CD4-positive, alpha-beta T cell treated with Interleukin-4 for 1 hour (primary cell): ENCODE results near the gene SGCA.

Experiments
- DNase-seq, 2 donors: peaks; one replicate each; pipeline ENCODE4 v3.0.0-alpha.2; 2020 to 2022

The SGCA gene

GRCh38 chr17:50196826-50197225 is 31.0 kb downstream of the SGCA start:
- no peak for DNase-seq

- DNase-seq, result peak; percentile 53 to 62
Observed at GRCh38 chr17:50198026-50198669, 32.3 kb downstream of the SGCA start.

GRCh38 chr17:50199211-50199802 is 33.5 kb downstream of the SGCA start:
- no peak for DNase-seq

- DNase-seq, result peak; percentile 80 to 82
Observed at GRCh38 chr17:50199803-50200456, 34.1 kb downstream of the SGCA start.

- peak; percentile 82 to 84 for DNase-seq
Observed at GRCh38 chr17:50200457-50201275, 34.9 kb downstream of the SGCA start.

GRCh38 chr17:50201276-50201854 is 35.6 kb downstream of the SGCA start, which contains the start of gene COL1A1:
Gene COL1A1, minus strand, starts transcription at chr17:50201631. Its CDS starts 118 bp downstream, at chr17:50201513.
- no peak for DNase-seq

GRCh38 chr17:50203086-50203485 is 37.3 kb downstream of the SGCA start:
- DNase-seq, result no peak

- DNase-seq, result no peak
Observed at GRCh38 chr17:50203604-50204345, 38.0 kb downstream of the SGCA start.

- no peak for DNase-seq
Observed at GRCh38 chr17:50204431-50204830, 38.6 kb downstream of the SGCA start.

GRCh38 chr17:50205111-50205962 is 39.5 kb downstream of the SGCA start:
- no peak for DNase-seq

- no peak for DNase-seq
Observed at GRCh38 chr17:50205963-50206505, 40.2 kb downstream of the SGCA start.

- no peak for DNase-seq
Observed at GRCh38 chr17:50206604-50207293, 40.9 kb downstream of the SGCA start.

- DNase-seq, result no peak
Observed at GRCh38 chr17:50207315-50207714, 41.5 kb downstream of the SGCA start.

- DNase-seq, result no peak
Observed at GRCh38 chr17:50207792-50208567, 42.2 kb downstream of the SGCA start.

- DNase-seq, result no peak
Observed at GRCh38 chr17:50208611-50209061, 42.8 kb downstream of the SGCA start.

GRCh38 chr17:50209133-50209471 is 43.3 kb downstream of the SGCA start:
- DNase-seq, result no peak

GRCh38 chr17:50209472-50210239 is 43.9 kb downstream of the SGCA start:
- DNase-seq, result no peak
